HepG2 (cell line): ENCODE results near the gene RAB9A. TPM values are rescaled to one million over a fixed set of nuclear protein-coding genes. Genes with fewer than 3 reads are reported as not detected.

ENCODE experiments used
- ELF1 ChIP-seq: sonication (generic); formaldehyde crosslinking; IDR thresholded peaks from 2 replicates; pipeline ENCODE4 v1.4.0; 2020; ENCODE audit warnings: missing genetic modification reagents
- FOXO1 ChIP-seq: sonication (generic); formaldehyde crosslinking; IDR thresholded peaks from 2 replicates; pipeline ENCODE4 v1.4.0; 2020; ENCODE audit warnings: missing genetic modification reagents
- GABPB1 ChIP-seq: IDR thresholded peaks from 2 replicates; pipeline ENCODE4 v1.6.1; 2016; ENCODE audit warnings: mild to moderate bottlenecking, missing genetic modification reagents, moderate library complexity, missing compliant biosample characterization
- HDAC1 ChIP-seq: sonication (generic); formaldehyde crosslinking; IDR thresholded peaks from 2 replicates; pipeline ENCODE4 v1.5.1; 2020; ENCODE audit warnings: mild to moderate bottlenecking, missing genetic modification reagents
- HNRNPLL ChIP-seq: fragments of 200-400 bp; formaldehyde crosslinking; IDR thresholded peaks from 2 replicates; pipeline ENCODE4 v1.6.1; 2017; ENCODE audit warnings: mild to moderate bottlenecking, low read depth, low read length; ENCODE audit not compliant: poor library complexity, severe bottlenecking
- JUN ChIP-seq: sonication (generic); formaldehyde crosslinking; IDR thresholded peaks from 2 replicates; pipeline ENCODE4 v1.4.0; 2020; ENCODE audit warnings: mild to moderate bottlenecking, missing genetic modification reagents
- KDM5B ChIP-seq: sonication (generic); formaldehyde crosslinking; IDR thresholded peaks from 2 replicates; pipeline ENCODE4 v1.4.0; 2020; ENCODE audit warnings: missing genetic modification reagents, mild to moderate bottlenecking, borderline replicate concordance
- MED1 ChIP-seq: sonication (generic); formaldehyde crosslinking; IDR thresholded peaks from 2 replicates; pipeline ENCODE4 v1.4.0; 2020; ENCODE audit warnings: missing genetic modification reagents
- NFYC ChIP-seq: IDR thresholded peaks from 2 replicates; pipeline ENCODE4 v1.6.1; 2016; ENCODE audit warnings: missing genetic modification reagents, missing compliant biosample characterization
- NR2F6 ChIP-seq, 2 experiments: IDR thresholded peaks; 2 replicates each; pipeline ENCODE4 v1.6.1; 2016; ENCODE audit warnings: antibody characterized with exemption in 1 of 2, mild to moderate bottlenecking in 1 of 2
- PHF20 ChIP-seq: sonication (generic); formaldehyde crosslinking; IDR thresholded peaks from 2 replicates; pipeline ENCODE4 v1.5.0; 2020; ENCODE audit warnings: mild to moderate bottlenecking, missing genetic modification reagents
- POLR2A ChIP-seq, 2 experiments: IDR thresholded peaks; 2 replicates each; pipeline ENCODE4 v1.6.1; 2011; ENCODE audit warnings: low read depth in 2 of 2, low read length in 2 of 2, mild to moderate bottlenecking in 1 of 2, moderate library complexity in 1 of 2; ENCODE audit not compliant: insufficient read depth in 1 of 2
- PPARG ChIP-seq: conservative IDR thresholded peaks from 2 replicates; pipeline ENCODE4 v1.6.1; 2016; ENCODE audit warnings: missing biosample characterization, missing genetic modification reagents
- ZNF10 ChIP-seq: sonication (generic); formaldehyde crosslinking; IDR thresholded peaks from 2 replicates; pipeline ENCODE4 v1.4.0; 2020; ENCODE audit warnings: mild to moderate bottlenecking, low read depth, missing genetic modification reagents, borderline replicate concordance
- ZNF143 ChIP-seq: sonication (generic); formaldehyde crosslinking; IDR thresholded peaks from 2 replicates; pipeline ENCODE4 v1.4.0; 2020; ENCODE audit warnings: missing genetic modification reagents
- ZNF430 ChIP-seq: sonication (generic); formaldehyde crosslinking; IDR thresholded peaks from 2 replicates; pipeline ENCODE4 v1.9.0; 2021; ENCODE audit warnings: mild to moderate bottlenecking, missing genetic modification reagents
- ZSCAN21 ChIP-seq: sonication (generic); formaldehyde crosslinking; IDR thresholded peaks from 2 replicates; pipeline ENCODE4 v1.8.0; 2022; ENCODE audit warnings: mild to moderate bottlenecking, missing genetic modification reagents, moderate library complexity, borderline replicate concordance
- polyA plus RNA-seq, 8 experiments: library from polyadenylated mRNA; depleted of rRNA in 3 of 8; stranded (reverse) in 7 of 8; unstranded in 1 of 8; fragments of >200 nt; fragmentation: Illumina TruSeq in 4 of 8; extraction: Trizol in 4 of 8; gene quantifications; 2 replicates each; pipeline versions ENCODE4 v1.2.1 to v1.2.3, GENCODE V29; 2011 to 2016; ENCODE audit warnings: low read depth in 4 of 8, missing spikeins in 1 of 8, mixed read lengths in 1 of 8; ENCODE audit not compliant: insufficient read depth in 1 of 8
- total RNA-seq, 5 experiments: library from RNA; depleted of rRNA; stranded (reverse); fragments of >200 nt; fragmentation: Illumina TruSeq; extraction: Trizol; gene quantifications; 2 replicates each; pipeline ENCODE4 v1.2.3, GENCODE V29; 2016; ENCODE audit warnings: low read depth in 1 of 5
- TF ChIP-seq, protein P1 (sequence below): sonication (generic); formaldehyde crosslinking; IDR thresholded peaks from 2 replicates; pipeline ENCODE4 v1.5.1; 2020; ENCODE audit warnings: mild to moderate bottlenecking, missing genetic modification reagents, moderate library complexity
- TF ChIP-seq, protein P2 (sequence below): sonication (generic); formaldehyde crosslinking; IDR thresholded peaks from 2 replicates; pipeline ENCODE4 v1.5.0; 2020; ENCODE audit warnings: mild to moderate bottlenecking, missing genetic modification reagents

The RAB9A gene
- total and polyA plus RNA-seq, 2 of the 13 experiments (the other 11 are each of a cell fraction or from before 2014, with no cell fraction given), result 10.5 to 23.1 TPM

DNA sequence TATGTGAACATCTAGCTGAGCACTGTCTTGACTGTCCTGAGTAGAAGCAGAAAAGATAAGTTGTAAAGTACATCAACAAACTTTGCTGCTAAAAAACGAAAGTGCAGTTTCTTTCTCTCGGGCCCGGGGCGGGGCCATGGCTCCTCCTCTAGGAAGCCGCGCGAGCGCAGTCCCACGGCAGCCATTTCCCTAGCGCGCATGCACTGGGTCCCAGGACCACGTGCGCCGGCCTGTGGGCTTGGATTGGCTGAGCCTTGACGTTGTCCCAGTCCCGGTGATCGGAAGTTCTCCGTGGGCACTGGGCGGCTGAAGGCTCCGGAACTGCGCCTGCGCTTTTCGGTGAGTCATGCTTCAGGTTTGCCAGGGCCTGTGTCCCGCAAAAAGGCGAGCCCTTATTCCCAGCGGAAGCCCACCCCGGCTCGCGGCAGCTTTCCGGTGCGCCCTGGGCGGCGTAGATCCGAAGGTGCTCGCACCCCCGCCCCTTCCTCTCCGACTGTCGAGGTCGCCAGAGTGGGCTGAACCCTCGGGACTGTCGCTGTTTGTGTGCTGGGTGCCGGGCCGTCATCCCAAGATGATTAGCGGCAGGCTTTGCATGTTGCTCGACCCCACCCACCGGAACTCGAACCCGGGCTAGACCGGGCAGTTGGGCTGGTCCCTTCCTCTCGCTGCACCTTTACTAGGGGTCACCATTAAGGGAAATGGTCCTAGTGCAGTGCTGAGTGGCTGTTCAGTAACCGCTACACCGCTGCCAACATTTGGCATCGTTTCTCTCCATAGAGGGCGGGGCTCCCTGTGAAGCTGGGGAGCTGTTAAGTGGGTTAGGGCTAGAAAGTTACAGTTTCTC, 35.9 kb upstream of the RAB9A start, which contains the start of gene TCEANC (continued):
- TF ChIP-seq KDM5B (CRISPR knock-in tag) (no peak), GABPB1 (CRISPR knock-in tag) (peak; percentile 89), PPARG (CRISPR knock-in tag) (no peak), ZSCAN21 (CRISPR knock-in tag) (0 out of 2 replicates have a peak, but pooled peaks have one; percentile 46), PHF20 (CRISPR knock-in tag) (peak; percentile 70; the same call in 1 of the 2 replicates), HDAC1 (CRISPR knock-in tag) (peak; percentile 53; the same call in 1 of the 2 replicates), MED1 (CRISPR knock-in tag) (peak; percentile 41), HNRNPLL (peak; percentile 74), NR2F6 (IDR thresholded peaks at IDR 0.05) (no peak), NR2F6 (CRISPR knock-in tag; IDR thresholded peaks at IDR 0.05) (0 out of 2 replicates have a peak, but pooled peaks have one; percentile 23), FOXO1 (CRISPR knock-in tag) (peak; percentile 29; the same call in 1 of the 2 replicates), POLR2A (IDR thresholded peaks at IDR 0.05; ENCODE audit: insufficient read depth in 1 of 2, low read depth in 2 of 2, low read length in 2 of 2) (peak; percentile 48 to 59; a peak in 3 of 4 replicates), JUN (CRISPR knock-in tag) (0 out of 2 replicates have a peak, but pooled peaks have one; percentile 28), NFYC (CRISPR knock-in tag) (peak; percentile 83), ZNF10 (CRISPR knock-in tag) (no peak), ZNF143 (CRISPR knock-in tag) (peak; percentile 62), ZNF430 (0 out of 2 replicates have a peak, but pooled peaks have one; percentile 21), ELF1 (CRISPR knock-in tag) (peak; percentile 58)
- TF ChIP-seq, protein P1, sequence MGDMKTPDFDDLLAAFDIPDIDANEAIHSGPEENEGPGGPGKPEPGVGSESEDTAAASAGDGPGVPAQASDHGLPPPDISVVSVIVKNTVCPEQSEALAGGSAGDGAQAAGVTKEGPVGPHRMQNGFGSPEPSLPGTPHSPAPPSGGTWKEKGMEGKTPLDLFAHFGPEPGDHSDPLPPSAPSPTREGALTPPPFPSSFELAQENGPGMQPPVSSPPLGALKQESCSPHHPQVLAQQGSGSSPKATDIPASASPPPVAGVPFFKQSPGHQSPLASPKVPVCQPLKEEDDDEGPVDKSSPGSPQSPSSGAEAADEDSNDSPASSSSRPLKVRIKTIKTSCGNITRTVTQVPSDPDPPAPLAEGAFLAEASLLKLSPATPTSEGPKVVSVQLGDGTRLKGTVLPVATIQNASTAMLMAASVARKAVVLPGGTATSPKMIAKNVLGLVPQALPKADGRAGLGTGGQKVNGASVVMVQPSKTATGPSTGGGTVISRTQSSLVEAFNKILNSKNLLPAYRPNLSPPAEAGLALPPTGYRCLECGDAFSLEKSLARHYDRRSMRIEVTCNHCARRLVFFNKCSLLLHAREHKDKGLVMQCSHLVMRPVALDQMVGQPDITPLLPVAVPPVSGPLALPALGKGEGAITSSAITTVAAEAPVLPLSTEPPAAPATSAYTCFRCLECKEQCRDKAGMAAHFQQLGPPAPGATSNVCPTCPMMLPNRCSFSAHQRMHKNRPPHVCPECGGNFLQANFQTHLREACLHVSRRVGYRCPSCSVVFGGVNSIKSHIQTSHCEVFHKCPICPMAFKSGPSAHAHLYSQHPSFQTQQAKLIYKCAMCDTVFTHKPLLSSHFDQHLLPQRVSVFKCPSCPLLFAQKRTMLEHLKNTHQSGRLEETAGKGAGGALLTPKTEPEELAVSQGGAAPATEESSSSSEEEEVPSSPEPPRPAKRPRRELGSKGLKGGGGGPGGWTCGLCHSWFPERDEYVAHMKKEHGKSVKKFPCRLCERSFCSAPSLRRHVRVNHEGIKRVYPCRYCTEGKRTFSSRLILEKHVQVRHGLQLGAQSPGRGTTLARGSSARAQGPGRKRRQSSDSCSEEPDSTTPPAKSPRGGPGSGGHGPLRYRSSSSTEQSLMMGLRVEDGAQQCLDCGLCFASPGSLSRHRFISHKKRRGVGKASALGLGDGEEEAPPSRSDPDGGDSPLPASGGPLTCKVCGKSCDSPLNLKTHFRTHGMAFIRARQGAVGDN (CRISPR knock-in tag), result peak; percentile 87
- TF ChIP-seq, protein P2, sequence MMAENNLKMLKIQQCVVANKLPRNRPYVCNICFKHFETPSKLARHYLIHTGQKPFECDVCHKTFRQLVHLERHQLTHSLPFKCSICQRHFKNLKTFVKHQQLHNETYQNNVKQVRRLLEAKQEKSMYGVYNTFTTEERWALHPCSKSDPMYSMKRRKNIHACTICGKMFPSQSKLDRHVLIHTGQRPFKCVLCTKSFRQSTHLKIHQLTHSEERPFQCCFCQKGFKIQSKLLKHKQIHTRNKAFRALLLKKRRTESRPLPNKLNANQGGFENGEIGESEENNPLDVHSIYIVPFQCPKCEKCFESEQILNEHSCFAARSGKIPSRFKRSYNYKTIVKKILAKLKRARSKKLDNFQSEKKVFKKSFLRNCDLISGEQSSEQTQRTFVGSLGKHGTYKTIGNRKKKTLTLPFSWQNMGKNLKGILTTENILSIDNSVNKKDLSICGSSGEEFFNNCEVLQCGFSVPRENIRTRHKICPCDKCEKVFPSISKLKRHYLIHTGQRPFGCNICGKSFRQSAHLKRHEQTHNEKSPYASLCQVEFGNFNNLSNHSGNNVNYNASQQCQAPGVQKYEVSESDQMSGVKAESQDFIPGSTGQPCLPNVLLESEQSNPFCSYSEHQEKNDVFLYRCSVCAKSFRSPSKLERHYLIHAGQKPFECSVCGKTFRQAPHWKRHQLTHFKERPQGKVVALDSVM (CRISPR knock-in tag), result no peak
